DOHH2 (cell line): ENCODE measurements around the gene SGCD.

ENCODE experiments used
- CTCF ChIP-seq: fragments of 200-600 bp; sonication (generic); IDR thresholded peaks from one replicate; pipeline ENCODE4 v1.5.1; 2014; ENCODE audit warnings: antibody characterized with exemption, mild to moderate bottlenecking, low read depth, low read length; ENCODE audit not compliant: poor library complexity, severe bottlenecking
- EZH2phosphoT487 ChIP-seq: fragments of 200-600 bp; sonication (generic); IDR thresholded peaks from 2 replicates; pipeline ENCODE4 v1.6.1; 2017; ENCODE audit warnings: borderline replicate concordance, mild to moderate bottlenecking, antibody characterized with exemption, low read length, moderate library complexity, mixed read lengths

- TF ChIP-seq CTCF (no peak), EZH2phosphoT487 (no peak)
Measured at GRCh38 chr5:156469636-156470035, 142.7 kb downstream of the SGCD start.
